Measurements from ENCODE around the gene ILDR1. TPM values are rescaled to one million over a fixed set of nuclear protein-coding genes. Genes with fewer than 3 reads are reported as not detected.
A peak's percentile ranks its signal among the peaks of the same experiment; 100 is the strongest.

ILDR1 gene
- total and polyA plus RNA-seq, 10 of the 15 experiments (the other 5 are each of a cell fraction or from before 2014, with no cell fraction given), result 1.3 to 12.0 (median 7.0) TPM

DNA sequence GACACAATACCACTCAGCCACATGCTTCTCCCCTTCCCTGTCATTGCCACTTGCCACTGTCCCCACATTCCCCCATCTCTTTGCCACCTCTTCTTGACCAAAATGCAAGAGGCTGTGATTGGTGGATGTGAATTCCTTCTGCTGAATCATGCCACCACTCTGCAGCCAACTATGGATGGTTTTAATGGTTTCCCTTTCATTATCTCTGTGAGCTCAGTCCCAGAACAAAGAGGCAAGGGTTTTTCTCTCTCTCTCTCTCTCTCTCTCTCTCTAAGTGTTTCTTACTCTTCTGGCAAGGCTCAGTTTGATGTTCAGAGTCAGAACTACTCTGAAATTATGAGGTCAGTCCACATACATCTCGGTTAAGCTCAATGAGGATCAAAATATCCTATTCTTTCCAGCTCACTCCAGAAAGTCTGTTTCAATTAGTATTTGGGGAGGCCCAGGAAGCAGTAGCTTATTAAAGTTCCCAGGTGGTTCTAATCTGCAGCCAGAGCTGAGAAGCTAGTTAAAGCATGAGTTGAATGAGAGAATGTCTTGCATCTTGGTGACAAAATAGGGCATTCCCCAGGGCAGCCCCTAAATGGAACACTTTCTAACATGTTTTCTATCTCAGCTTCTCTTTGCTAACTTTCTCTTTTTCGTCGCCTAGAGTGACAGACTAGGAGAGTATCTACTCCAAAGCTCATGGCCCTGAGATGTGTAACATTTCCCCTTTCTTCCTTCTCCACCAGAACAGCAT lies 8.5 kb upstream of the ILDR1 start (continued):
- TF ChIP-seq, protein P1, sequence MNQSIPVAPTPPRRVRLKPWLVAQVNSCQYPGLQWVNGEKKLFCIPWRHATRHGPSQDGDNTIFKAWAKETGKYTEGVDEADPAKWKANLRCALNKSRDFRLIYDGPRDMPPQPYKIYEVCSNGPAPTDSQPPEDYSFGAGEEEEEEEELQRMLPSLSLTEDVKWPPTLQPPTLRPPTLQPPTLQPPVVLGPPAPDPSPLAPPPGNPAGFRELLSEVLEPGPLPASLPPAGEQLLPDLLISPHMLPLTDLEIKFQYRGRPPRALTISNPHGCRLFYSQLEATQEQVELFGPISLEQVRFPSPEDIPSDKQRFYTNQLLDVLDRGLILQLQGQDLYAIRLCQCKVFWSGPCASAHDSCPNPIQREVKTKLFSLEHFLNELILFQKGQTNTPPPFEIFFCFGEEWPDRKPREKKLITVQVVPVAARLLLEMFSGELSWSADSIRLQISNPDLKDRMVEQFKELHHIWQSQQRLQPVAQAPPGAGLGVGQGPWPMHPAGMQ (IDR thresholded peaks at IDR 0.05; ENCODE audit: borderline replicate concordance), result no peak
- TF ChIP-seq TARDBP (IDR thresholded peaks at IDR 0.05; ENCODE audit: borderline replicate concordance) (peak; percentile 34; the same call in 1 of the 2 replicates), SUZ12 (IDR thresholded peaks at IDR 0.05; ENCODE audit: unreplicated experiment) (no peak), BHLHE40 (IDR thresholded peaks at IDR 0.05; ENCODE audit: borderline replicate concordance in 1 of 2, low read depth in 2 of 2, low read length in 1 of 2) (no peak), NFYB (IDR thresholded peaks at IDR 0.05; ENCODE audit: insufficient read depth, low read depth, low read length) (peak; percentile 98), CREM (IDR thresholded peaks at IDR 0.05; ENCODE audit: low read depth) (no peak), NBN (IDR thresholded peaks at IDR 0.05) (no peak), RBBP5 (conservative IDR thresholded peaks at IDR 0.05) (no peak), SIX5 (IDR thresholded peaks at IDR 0.05; ENCODE audit: low read depth, low read length, severe bottlenecking) (no peak), EGR1 (IDR thresholded peaks at IDR 0.05; ENCODE audit: borderline replicate concordance in 1 of 2, low read depth in 2 of 2, low read length in 2 of 2) (no peak), LARP7 (IDR thresholded peaks at IDR 0.05) (no peak), RB1 (IDR thresholded peaks at IDR 0.05; ENCODE audit: borderline replicate concordance) (no peak), CHD1 (IDR thresholded peaks at IDR 0.05; ENCODE audit: low read depth, low read length) (no peak), HCFC1 (IDR thresholded peaks at IDR 0.05; ENCODE audit: low read length) (no peak), MTA2 (IDR thresholded peaks at IDR 0.05; ENCODE audit: low read depth) (no peak), ZSCAN29 (IDR thresholded peaks at IDR 0.05) (no peak), POLR2AphosphoS5 (IDR thresholded peaks at IDR 0.05; ENCODE audit: low read length) (0 out of 2 replicates have a peak, but pooled peaks have one; percentile 22), MEF2B (IDR thresholded peaks at IDR 0.05; ENCODE audit: partially characterized antibody, poor library complexity, severe bottlenecking) (peak; percentile 22), PAX8 (IDR thresholded peaks at IDR 0.05) (no peak)
- TF ChIP-seq, protein P2, sequence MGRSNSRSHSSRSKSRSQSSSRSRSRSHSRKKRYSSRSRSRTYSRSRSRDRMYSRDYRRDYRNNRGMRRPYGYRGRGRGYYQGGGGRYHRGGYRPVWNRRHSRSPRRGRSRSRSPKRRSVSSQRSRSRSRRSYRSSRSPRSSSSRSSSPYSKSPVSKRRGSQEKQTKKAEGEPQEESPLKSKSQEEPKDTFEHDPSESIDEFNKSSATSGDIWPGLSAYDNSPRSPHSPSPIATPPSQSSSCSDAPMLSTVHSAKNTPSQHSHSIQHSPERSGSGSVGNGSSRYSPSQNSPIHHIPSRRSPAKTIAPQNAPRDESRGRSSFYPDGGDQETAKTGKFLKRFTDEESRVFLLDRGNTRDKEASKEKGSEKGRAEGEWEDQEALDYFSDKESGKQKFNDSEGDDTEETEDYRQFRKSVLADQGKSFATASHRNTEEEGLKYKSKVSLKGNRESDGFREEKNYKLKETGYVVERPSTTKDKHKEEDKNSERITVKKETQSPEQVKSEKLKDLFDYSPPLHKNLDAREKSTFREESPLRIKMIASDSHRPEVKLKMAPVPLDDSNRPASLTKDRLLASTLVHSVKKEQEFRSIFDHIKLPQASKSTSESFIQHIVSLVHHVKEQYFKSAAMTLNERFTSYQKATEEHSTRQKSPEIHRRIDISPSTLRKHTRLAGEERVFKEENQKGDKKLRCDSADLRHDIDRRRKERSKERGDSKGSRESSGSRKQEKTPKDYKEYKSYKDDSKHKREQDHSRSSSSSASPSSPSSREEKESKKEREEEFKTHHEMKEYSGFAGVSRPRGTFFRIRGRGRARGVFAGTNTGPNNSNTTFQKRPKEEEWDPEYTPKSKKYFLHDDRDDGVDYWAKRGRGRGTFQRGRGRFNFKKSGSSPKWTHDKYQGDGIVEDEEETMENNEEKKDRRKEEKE (IDR thresholded peaks at IDR 0.05), result no peak
- TF ChIP-seq, protein P3, sequence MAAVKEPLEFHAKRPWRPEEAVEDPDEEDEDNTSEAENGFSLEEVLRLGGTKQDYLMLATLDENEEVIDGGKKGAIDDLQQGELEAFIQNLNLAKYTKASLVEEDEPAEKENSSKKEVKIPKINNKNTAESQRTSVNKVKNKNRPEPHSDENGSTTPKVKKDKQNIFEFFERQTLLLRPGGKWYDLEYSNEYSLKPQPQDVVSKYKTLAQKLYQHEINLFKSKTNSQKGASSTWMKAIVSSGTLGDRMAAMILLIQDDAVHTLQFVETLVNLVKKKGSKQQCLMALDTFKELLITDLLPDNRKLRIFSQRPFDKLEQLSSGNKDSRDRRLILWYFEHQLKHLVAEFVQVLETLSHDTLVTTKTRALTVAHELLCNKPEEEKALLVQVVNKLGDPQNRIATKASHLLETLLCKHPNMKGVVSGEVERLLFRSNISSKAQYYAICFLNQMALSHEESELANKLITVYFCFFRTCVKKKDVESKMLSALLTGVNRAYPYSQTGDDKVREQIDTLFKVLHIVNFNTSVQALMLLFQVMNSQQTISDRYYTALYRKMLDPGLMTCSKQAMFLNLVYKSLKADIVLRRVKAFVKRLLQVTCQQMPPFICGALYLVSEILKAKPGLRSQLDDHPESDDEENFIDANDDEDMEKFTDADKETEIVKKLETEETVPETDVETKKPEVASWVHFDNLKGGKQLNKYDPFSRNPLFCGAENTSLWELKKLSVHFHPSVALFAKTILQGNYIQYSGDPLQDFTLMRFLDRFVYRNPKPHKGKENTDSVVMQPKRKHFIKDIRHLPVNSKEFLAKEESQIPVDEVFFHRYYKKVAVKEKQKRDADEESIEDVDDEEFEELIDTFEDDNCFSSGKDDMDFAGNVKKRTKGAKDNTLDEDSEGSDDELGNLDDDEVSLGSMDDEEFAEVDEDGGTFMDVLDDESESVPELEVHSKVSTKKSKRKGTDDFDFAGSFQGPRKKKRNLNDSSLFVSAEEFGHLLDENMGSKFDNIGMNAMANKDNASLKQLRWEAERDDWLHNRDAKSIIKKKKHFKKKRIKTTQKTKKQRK (IDR thresholded peaks at IDR 0.05; ENCODE audit: low read depth, low read length), result no peak
- TF ChIP-seq, protein P4, sequence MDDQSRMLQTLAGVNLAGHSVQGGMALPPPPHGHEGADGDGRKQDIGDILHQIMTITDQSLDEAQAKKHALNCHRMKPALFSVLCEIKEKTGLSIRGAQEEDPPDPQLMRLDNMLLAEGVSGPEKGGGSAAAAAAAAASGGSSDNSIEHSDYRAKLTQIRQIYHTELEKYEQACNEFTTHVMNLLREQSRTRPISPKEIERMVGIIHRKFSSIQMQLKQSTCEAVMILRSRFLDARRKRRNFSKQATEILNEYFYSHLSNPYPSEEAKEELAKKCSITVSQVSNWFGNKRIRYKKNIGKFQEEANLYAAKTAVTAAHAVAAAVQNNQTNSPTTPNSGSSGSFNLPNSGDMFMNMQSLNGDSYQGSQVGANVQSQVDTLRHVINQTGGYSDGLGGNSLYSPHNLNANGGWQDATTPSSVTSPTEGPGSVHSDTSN (IDR thresholded peaks at IDR 0.05; ENCODE audit: insufficient replicate concordance, low read depth, low read length), result no peak
